Activated effector memory CD4-positive, alpha-beta T cell treated with Interleukin-2 at 50 U/mL for 16 hours (primary cell): Measurements from ENCODE around the gene KCNF1.

Source experiments
- DNase-seq: peaks from one replicate; pipeline ENCODE4 v3.0.0-alpha.2; 2020

The KCNF1 gene, protein sequence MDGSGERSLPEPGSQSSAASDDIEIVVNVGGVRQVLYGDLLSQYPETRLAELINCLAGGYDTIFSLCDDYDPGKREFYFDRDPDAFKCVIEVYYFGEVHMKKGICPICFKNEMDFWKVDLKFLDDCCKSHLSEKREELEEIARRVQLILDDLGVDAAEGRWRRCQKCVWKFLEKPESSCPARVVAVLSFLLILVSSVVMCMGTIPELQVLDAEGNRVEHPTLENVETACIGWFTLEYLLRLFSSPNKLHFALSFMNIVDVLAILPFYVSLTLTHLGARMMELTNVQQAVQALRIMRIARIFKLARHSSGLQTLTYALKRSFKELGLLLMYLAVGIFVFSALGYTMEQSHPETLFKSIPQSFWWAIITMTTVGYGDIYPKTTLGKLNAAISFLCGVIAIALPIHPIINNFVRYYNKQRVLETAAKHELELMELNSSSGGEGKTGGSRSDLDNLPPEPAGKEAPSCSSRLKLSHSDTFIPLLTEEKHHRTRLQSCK

GRCh38 chr2:10911291-10912075 is at the start of gene KCNF1:
TSS of gene KCNF1 (plus strand) at chr2:10911934. CDS start at chr2:10912427, 493 bp downstream.
- no peak for DNase-seq

DNA sequence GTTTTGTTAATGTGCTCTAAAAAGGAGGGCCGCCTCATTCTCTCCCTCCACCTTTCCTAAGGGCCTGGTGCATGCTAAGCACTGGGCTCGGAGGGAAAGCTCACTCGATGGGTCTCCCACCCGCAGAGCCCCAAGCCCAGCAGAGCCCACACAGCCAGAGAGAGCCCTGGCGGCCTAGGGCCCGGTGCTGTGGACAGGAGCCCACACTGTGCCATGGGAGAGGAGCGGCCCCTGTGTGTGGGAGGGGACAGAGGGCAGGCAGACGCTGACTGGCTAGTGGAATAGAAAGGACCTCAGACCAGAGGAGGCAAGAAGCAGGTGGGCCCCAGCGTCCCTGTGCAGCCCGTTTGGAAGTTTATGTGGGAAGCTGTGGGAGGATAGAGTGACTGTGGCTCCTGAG is 49.4 kb upstream of the KCNF1 start:
- no peak for DNase-seq

- DNase-seq: no peak
These were observed 48.7 kb upstream of the KCNF1 start for GRCh38 chr2:10863047-10863446.

- no peak for DNase-seq
These were observed 47.9 kb upstream of the KCNF1 start for GRCh38 chr2:10863837-10864236.

- DNase-seq: no peak
These were observed 47.5 kb upstream of the KCNF1 start for GRCh38 chr2:10864251-10864650.

GRCh38 chr2:10864861-10865636 is 46.7 kb upstream of the KCNF1 start:
- no peak for DNase-seq

DNA sequence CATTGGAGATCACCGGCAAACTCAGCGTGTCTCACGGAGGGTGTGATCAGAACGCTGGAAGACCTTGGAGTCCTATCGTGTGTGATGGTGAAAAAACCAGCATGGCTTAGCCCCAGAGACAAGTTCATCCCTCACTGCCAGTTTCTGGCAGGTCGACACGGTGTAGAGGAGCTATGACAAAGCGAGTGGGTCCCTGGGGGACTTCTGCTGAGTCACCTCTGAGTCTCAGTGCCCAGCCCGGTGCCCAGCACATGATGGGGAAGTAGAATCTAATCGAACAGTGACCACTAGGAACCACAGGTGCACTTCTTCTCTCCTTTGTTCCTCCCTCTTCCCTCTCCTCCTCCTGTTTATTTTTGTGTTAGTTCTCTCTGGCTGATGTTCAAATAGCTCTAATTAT is 45.9 kb upstream of the KCNF1 start:
- no peak for DNase-seq

GRCh38 chr2:10867692-10868420 is 43.9 kb upstream of the KCNF1 start:
- no peak for DNase-seq

GRCh38 chr2:10868465-10869314 is 43.0 kb upstream of the KCNF1 start:
- no peak for DNase-seq

- DNase-seq: no peak
These were observed 39.8 kb upstream of the KCNF1 start for GRCh38 chr2:10871978-10872377.

DNA sequence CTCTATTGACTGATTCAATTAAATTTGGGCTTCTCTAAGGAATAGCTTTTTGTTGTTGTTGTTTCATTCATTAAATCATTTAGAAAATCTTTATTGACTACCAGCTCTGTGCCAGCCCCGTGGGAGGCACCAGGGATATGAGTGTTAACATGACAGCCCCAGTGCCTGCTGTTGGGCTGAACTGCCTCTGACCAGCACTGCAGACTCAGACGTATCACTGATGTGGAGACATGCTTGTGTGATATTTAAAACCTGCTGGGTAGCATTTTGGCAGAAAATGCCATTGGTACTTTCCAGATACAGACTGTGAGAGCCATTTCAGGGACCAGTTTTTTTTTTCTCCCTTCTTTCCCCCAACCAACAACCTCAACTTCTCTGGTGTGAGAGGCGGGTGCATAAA is 38.6 kb upstream of the KCNF1 start:
- DNase-seq: no peak

DNA sequence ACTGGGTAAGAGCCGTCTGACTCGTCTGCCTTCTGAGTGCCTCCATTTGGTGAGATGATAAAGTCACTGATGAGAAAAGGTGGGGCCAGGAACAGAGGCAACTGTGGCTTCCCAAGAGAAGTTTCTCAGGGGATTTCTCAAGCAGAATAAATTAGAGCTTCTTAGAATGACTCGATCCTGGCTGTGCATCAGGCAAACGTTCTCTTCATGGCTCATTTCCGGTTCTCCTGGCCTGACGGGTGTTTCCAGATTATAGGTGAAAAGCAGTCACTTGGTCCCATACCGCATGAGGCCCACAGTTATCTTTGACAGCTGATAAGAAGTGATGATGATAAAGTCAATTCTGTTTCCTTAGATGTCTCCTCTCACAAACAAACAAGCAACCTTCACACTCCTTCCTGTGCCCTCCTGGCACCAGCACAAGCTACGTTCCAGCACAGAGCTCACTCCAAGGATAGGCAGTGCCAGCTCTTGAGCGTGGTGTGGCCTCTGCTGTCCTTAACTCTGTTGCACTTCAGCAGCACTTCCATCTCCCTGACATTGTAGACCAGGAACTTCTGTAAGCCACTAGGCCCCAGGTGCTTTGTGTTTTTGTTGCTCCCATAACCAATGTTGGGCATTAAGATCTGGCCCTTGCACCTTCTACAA is 37.8 kb upstream of the KCNF1 start:
- no peak for DNase-seq

DNA sequence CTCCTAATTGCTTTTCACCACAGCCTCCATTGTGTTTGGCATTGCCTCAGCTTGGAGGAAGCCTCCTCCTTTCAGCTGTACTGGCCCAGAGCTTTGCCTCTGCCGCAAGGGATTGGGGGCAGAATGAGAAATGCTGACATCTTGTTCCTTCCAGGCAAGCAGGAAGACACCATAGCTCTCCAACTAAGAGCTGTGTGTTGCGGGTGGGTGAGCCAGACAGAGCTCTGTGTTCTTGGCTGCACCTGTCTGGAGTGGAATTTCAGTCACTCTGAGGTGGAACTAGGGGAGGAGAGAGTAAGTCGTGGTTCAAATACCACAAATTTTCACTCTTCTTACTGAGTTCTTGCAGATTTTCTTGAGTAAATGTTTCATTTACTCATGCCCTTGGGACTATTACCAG is 36.6 kb upstream of the KCNF1 start:
- no peak for DNase-seq

DNA sequence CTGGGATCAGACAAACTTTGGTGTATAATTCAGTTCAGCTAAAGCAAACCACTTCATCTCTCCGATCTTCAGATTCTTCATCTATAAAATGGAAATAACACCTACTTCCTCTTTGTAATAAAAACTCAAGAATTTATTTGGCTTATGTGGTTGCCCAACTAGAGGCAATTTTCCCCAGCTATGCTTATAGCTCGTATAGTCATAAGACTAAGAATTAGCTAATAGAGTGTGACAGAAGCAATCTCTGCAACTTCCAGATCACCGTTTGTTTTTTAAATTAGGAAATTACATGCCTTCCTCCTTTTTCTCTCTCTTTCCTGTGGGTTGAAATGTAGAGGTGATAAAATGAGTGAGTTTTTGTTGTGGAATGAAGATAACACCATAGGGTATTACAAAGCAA is 35.3 kb upstream of the KCNF1 start:
- DNase-seq: no peak

DNA sequence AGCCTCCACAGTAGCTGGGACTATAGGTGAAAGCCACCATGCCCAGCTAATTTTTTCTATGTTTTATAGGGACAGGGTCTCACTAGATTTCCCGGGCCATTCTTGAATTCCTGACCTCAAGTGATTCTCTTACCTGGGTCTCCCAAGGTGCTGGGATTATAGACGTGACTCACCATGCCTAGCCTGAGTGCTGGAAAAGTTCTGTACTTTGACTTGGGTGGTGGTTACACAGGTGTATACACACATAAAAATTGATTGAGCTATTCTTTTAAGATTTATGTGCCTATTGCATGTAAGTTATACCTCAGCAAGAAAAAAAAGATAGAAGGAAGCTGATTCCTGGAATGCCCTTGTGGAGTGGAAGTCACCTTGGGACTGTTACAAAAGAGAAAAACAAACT is 34.8 kb upstream of the KCNF1 start:
- DNase-seq: no peak

DNA sequence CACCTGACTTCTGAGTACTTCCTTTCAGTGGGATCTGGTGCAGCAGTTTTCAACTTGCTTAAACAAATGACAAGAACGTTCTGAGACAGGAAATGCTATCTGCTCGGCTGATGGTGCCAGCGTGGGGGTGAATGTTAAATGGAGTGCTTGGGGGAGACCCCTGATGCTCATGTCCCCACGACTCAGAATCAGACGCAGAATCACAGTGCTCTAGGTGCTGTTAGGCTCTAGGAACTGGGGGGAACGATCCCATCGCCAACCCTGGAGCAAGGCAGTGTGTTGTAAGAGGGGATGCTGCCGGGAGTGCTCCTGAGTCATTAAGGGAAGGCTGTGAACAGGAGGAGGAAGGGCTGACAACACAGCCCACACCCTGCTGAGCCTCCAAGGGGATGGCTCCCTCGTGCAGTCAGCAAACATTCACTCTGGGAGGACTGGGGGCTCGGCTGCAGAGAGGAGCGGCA is 34.1 kb upstream of the KCNF1 start:
- no peak for DNase-seq

GRCh38 chr2:10878268-10878915 is 33.3 kb upstream of the KCNF1 start:
- DNase-seq: no peak

GRCh38 chr2:10879159-10879558 is 32.6 kb upstream of the KCNF1 start:
- no peak for DNase-seq

DNA sequence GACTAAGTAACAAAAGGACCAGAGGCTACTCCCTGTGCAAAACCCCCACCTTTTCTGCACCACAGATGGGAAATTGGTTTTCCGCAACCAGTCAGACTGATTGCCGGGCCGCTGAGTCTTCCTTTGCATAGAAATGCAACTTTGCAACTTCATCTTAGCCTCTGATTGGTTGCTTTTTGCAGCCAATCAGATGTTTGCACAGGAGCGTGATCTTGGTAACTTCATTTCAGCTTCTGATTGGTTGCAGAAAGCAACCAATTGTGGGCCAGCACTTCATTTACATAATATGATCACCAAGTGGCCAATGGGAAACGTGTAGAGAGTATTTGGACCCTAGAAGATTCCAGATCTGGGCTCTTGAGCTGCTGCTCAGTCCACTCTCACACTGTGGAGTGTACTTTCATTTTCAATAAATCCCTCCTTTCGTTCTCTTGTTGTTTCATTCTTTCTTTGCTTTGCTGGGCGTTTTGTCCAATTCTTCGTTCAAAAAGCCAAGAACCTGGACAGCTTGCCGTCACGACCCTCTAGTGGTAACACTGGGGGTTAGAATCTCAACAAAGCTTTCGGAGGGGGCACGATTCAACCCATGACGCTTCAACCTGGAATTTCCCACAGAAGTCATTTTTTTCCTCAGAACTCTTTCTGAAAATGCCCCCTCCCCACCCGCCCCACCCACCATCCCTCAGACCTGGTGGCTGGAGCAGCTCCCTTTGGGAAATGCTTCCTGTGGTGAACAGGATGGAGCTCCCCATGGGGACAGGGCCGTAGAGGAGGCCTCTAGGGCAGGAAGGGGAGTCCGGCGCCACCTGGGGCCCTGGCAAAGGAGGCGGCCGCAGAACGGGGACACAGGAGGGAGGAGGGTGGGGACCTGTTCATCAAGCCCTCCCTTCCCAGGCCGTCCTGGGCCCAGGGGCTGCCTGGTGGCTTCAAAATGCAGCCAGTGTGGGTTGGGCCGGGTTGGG is 31.8 kb upstream of the KCNF1 start:
- no peak for DNase-seq
